Stimulated activated CD8-positive, alpha-beta memory T cell treated with anti-CD3 and anti-CD28 coated beads, Interleukin-7, amount 100 ng/mL, for 24 hours (primary cell): Measurements from ENCODE around the gene TMEM45B.
"Not testable (repeated sequence)": the region's sequence is repeated elsewhere in the genome, so short reads cannot be mapped to it uniquely, and the experiment has no call there.

Experiments
- DNase-seq: peaks from one replicate; pipeline ENCODE4 v3.0.0-alpha.2; 2020; ENCODE audit warnings: low read depth

Gene TMEM45B

GRCh38 chr11:129852125-129852740, 36.6 kb downstream of the TMEM45B start:
- no peak for DNase-seq

- peak; percentile 5 for DNase-seq
Observed at GRCh38 chr11:129853518-129854231, 38.0 kb downstream of the TMEM45B start.

GRCh38 chr11:129854232-129854805, 38.7 kb downstream of the TMEM45B start:
- no peak for DNase-seq

GRCh38 chr11:129855086-129855485, 39.4 kb downstream of the TMEM45B start:
- no peak for DNase-seq

- no peak for DNase-seq
Observed at GRCh38 chr11:129856036-129856435, 40.4 kb downstream of the TMEM45B start.

GRCh38 chr11:129861702-129862522, 46.3 kb downstream of the TMEM45B start:
- no peak for DNase-seq

GRCh38 chr11:129864811-129865210, 49.2 kb downstream of the TMEM45B start:
- no peak for DNase-seq

- DNase-seq = no peak
Observed at GRCh38 chr11:129865701-129866100, 50.1 kb downstream of the TMEM45B start.

GRCh38 chr11:129866311-129866710, 50.7 kb downstream of the TMEM45B start:
- no peak for DNase-seq

GRCh38 chr11:129868626-129869025, 53.0 kb downstream of the TMEM45B start:
- DNase-seq = not testable (repeated sequence)

GRCh38 chr11:129871914-129872313, 56.3 kb downstream of the TMEM45B start:
- no peak for DNase-seq

GRCh38 chr11:129880311-129880710, 64.7 kb downstream of the TMEM45B start:
- DNase-seq = no peak

- peak; percentile 7 for DNase-seq
Observed at GRCh38 chr11:129881570-129882170, 66.0 kb downstream of the TMEM45B start.

- no peak for DNase-seq
Observed at GRCh38 chr11:129884581-129884980, 68.9 kb downstream of the TMEM45B start.

GRCh38 chr11:129885381-129885780, 69.7 kb downstream of the TMEM45B start:
- DNase-seq = no peak

GRCh38 chr11:129888451-129888850, 72.8 kb downstream of the TMEM45B start:
- no peak for DNase-seq

- no peak for DNase-seq
Observed at GRCh38 chr11:129894278-129895125, 78.9 kb downstream of the TMEM45B start.

- peak; percentile 74 for DNase-seq
Observed at GRCh38 chr11:129895126-129896041, 79.7 kb downstream of the TMEM45B start, which contains the start of gene NFRKB. Gene NFRKB (minus strand): TSS chr11:129895578. CDS start chr11:129892849, 2,729 bp downstream.

GRCh38 chr11:129896062-129896461, 80.4 kb downstream of the TMEM45B start:
- DNase-seq = no peak

GRCh38 chr11:129905402-129905801, 89.8 kb downstream of the TMEM45B start:
- no peak for DNase-seq
